Tibial artery (tissue), 4 donors: ENCODE data around the gene RPUSD4.

ENCODE experiments used
- DNase-seq, 2 donors: peaks; one replicate each; pipeline ENCODE4 v3.0.0-alpha.2; 2019
- H3K27ac ChIP-seq, 2 donors: fragments of 200-600 bp; sonication (generic) in 1 of 2; 1 replicate in 1 of 2; 2 replicates in 1 of 2; pipeline ENCODE4 v1.5.1; 2018 to 2019; ENCODE audit warnings: mild to moderate bottlenecking in 1 of 2
- H3K27me3 ChIP-seq, 2 donors: fragments of 200-600 bp; sonication (generic) in 1 of 2; one replicate each; pipeline versions ENCODE4 v1.5.1 to v1.6.0; 2016 to 2019
- H3K36me3 ChIP-seq, 3 donors: fragments of 200-600 bp; sonication (generic) in 2 of 3; one replicate each; pipeline ENCODE4 v1.5.1; 2016 to 2019; ENCODE audit warnings: mild to moderate bottlenecking in 2 of 3
- H3K4me1 ChIP-seq, 4 donors: fragments of 200-600 bp; sonication (generic) in 2 of 4; 1 replicate in 3 of 4; 2 replicates in 1 of 4; pipeline ENCODE4 v1.5.1; 2016 to 2019
- H3K4me3 ChIP-seq, 2 donors: fragments of 200-600 bp; sonication (generic) in 1 of 2; 1 replicate in 1 of 2; 2 replicates in 1 of 2; pipeline ENCODE4 v1.5.1; 2018 to 2019; ENCODE audit warnings: mild to moderate bottlenecking in 2 of 2
- H3K9me3 ChIP-seq, 3 donors: fragments of 200-600 bp; sonication (generic) in 1 of 3; one replicate each; pipeline ENCODE4 v1.5.1; 2016 to 2019
- intact Hi-C: fragments of 100-400 bp; cut with DNase I; formaldehyde crosslinking; loops from one replicate; pipeline ENCODE4 v1.15.0; 2023; ENCODE audit warnings: low total_unique reads
- TF ChIP-seq, protein P1 (sequence below), 2 experiments: fragments of 200-600 bp in 1 of 2; fragments of 450-650 bp in 1 of 2; IDR thresholded peaks; one replicate each; pipeline ENCODE4 v1.5.1; 2017 to 2019; ENCODE audit warnings: antibody characterized with exemption in 2 of 2, mild to moderate bottlenecking in 1 of 2, moderate library complexity in 1 of 2

Gene RPUSD4

DNA sequence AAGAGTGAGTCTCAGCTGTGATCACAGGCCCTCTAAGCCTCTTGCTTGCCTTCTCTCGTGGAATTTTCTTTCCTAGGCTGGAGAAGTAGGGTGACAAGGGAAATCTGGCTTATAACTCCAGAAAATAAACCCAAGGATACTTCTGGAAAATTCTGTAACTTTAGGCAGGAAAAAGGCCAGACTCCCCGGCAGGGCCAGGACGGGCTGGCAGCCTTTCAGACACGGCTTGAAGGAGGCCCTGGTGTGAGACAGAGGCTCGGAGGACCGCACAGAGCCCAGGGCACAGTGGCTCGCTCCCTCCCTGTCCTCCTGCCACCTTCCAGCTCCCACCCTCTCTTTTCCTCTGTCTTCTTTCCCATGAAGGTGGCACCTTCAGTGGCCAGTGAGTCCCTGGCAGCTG is 19.1 kb downstream of the RPUSD4 start:
- H3K4me1 ChIP-seq, result no peaks in the 10 kb centered on the region
- H3K36me3 ChIP-seq, result peaks cover 21 to 81% (median 37%) of the 10 kb centered on the region in 3 donors
- H3K9me3 ChIP-seq, result no peaks in the 10 kb centered on the region
- no peaks in the 10 kb centered on the region for H3K27me3 ChIP-seq
- DNase-seq, result no peak
- intact Hi-C loops, result loop anchor here (5.0 kb wide), 1 partner anchor 270 kb away; no protein-coding TSS in a partner anchor
- no peak overlapping the region for H3K4me3 ChIP-seq
- H3K27ac ChIP-seq, result no peak overlapping the region
- TF ChIP-seq, protein P1, sequence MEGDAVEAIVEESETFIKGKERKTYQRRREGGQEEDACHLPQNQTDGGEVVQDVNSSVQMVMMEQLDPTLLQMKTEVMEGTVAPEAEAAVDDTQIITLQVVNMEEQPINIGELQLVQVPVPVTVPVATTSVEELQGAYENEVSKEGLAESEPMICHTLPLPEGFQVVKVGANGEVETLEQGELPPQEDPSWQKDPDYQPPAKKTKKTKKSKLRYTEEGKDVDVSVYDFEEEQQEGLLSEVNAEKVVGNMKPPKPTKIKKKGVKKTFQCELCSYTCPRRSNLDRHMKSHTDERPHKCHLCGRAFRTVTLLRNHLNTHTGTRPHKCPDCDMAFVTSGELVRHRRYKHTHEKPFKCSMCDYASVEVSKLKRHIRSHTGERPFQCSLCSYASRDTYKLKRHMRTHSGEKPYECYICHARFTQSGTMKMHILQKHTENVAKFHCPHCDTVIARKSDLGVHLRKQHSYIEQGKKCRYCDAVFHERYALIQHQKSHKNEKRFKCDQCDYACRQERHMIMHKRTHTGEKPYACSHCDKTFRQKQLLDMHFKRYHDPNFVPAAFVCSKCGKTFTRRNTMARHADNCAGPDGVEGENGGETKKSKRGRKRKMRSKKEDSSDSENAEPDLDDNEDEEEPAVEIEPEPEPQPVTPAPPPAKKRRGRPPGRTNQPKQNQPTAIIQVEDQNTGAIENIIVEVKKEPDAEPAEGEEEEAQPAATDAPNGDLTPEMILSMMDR (IDR thresholded peaks at IDR 0.05), result no peak

DNA sequence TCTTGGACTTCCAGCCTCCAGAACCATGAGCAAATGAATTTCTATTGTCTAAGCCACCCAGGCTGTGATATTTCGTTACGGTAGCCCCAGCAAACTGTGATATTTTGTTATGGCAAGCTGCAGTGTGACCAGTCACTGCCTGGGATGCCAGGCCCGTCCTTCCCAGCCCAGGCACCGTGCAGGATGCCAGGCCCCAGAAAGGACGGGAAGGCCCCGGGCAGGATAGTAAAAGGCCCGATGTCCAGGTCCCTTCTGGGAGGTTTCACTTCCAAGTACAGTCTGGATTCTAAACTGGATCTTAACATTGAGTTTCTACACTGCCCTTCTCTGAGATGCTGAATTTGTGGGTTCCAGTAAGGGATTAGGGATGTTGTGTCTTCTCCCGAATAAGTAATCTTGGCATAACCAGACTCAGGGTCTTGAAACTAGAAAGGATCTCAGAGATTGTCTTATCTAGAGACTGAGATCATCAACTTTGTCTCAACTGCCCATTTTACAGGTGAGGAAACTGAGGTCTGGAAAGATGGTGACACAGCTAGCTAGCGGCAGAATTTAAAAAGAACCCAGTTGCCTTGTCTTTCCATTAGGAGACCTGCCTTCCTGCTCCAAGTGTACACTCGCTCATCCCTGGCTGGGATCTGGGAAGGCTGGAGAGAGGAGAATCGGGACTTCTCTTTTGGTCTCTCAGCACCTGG is 19.9 kb downstream of the RPUSD4 start:
- peaks cover 18 to 80% (median 31%) of the 10 kb centered on the region in 3 donors for H3K36me3 ChIP-seq
- H3K4me3 ChIP-seq, result no peak overlapping the region
- H3K27me3 ChIP-seq, result no peaks in the 10 kb centered on the region
- H3K4me1 ChIP-seq, result no peaks in the 10 kb centered on the region
- H3K27ac ChIP-seq, result no peak overlapping the region
- intact Hi-C loops, result loop anchor here (5.0 kb wide), 1 partner anchor 269 kb away; no protein-coding TSS in a partner anchor
- no peak for DNase-seq
- no peaks in the 10 kb centered on the region for H3K9me3 ChIP-seq
- TF ChIP-seq, protein P1 (IDR thresholded peaks at IDR 0.05), result no peak

DNA sequence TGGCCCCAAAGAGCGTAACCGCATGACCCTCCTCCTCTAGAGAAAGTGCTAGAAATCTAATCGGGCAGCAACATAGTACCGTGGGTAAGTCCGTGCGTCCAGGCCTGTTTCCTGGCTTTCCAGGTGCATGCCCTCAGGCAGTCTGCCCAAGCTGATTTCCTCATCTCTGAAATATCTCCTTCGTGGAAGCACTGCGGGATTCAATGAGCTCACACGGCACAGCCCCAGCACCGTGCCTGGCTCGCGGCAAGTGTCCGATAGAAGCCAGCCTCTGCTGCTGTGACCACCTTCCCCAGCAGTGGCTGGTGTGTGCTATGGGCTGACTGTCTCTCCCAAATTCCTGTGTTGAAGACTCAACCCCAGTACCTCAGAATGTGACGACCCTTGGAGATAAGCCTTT is 20.7 kb downstream of the RPUSD4 start:
- no peaks in the 10 kb centered on the region for H3K27me3 ChIP-seq
- H3K36me3 ChIP-seq, result peaks cover 13 to 80% (median 31%) of the 10 kb centered on the region in 3 donors
- no peak overlapping the region for H3K27ac ChIP-seq
- no peak overlapping the region for H3K4me3 ChIP-seq
- TF ChIP-seq, protein P1 (IDR thresholded peaks at IDR 0.05), result no peak
- intact Hi-C loops, result loop anchor here (5.0 kb wide), 1 partner anchor 268 kb away; no protein-coding TSS in a partner anchor
- no peaks in the 10 kb centered on the region for H3K4me1 ChIP-seq
- no peaks in the 10 kb centered on the region for H3K9me3 ChIP-seq
- no peak for DNase-seq

DNA sequence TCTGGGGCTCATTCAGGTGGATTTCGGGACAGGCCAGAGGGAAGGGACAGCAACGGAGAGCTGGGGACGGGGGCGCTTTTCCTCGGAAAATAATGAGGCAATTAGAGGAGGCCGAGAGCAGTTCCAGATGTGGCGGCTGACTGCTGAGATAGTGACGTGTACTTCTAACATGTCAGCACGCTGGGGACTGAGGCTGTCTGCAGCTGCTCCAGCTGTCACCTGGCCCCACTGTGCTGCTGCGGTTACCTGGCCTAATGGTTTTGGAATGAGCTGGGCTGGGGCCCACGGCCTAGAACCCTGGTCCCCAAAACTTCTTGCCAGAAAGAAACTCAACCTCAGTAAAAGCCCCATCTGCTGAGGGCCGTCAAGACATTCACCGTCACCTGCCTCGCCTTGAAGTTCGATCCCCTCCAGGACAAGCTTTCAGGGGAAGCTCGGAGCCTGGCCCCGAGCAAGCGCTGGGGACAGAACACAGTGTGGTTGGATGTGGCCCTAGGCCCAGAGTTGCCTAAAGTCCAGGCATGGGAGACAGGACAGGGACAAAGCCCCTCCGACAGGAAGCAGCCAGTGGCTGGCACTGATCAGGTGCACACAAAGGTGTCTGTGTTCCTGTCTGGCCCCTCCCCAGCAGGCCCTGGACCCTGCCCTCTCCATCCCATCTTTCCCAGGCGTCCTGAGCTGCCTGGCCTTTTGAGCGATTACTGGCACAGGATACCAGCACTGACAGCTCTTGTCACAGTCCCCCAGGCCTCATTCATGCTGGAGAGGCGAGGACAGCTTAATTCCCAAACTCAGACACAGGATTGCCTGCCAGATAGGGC is 22.1 kb downstream of the RPUSD4 start:
- intact Hi-C loops, result loop anchor here (5.0 kb wide), 1 partner anchor 257 kb away; no protein-coding TSS in a partner anchor
- DNase-seq, result no peak
- no peaks in the 10 kb centered on the region for H3K4me1 ChIP-seq
- no peaks in the 10 kb centered on the region for H3K27me3 ChIP-seq
- no peak overlapping the region for H3K27ac ChIP-seq
- TF ChIP-seq, protein P1 (IDR thresholded peaks at IDR 0.05), result no peak
- peaks cover 13 to 74% (median 25%) of the 10 kb centered on the region in 3 donors for H3K36me3 ChIP-seq
- H3K9me3 ChIP-seq, result no peaks in the 10 kb centered on the region
- H3K4me3 ChIP-seq, result no peak overlapping the region

DNA sequence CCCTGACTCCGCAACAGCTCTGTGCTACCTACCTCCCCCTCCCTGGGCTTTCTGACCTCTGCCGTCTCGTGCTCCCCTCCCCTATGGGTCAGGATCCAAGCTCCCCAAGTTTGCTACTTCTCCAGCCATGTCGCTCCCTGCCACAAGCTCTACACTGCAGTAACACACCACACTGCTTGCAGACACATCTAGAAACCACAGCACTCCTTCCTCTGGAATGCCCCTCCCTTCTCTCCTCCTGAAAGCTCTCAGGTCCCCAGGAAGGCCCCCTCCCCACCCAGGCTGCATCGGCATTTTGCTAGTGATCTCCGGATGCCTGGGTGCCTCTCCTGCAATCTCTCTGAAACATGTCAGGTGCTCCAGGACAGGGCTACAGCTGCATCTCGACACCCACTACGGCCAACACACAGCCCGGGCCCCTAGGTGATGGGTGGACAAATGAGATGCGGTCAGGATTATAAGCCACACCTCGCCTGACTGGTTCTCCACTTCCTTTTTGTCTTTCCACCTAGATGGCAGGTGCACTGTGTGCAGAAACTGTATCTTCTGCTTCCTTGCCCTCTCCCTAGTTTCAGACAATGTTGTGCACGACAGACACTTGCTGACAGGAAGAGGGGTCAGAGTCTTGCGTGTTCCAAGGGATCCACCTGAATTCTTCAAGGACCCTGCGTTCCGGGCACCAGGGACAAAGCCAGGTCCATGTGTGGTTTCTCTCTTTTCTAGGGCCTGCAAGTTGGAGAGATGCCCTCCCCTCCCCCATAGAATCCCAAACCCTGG is 22.9 kb downstream of the RPUSD4 start:
- DNase-seq, result no peak
- peaks cover 13 to 78% (median 25%) of the 10 kb centered on the region in 3 donors for H3K36me3 ChIP-seq
- no peak overlapping the region for H3K4me3 ChIP-seq

More for the DNA sequence above, 22.9 kb downstream of the RPUSD4 start:
- intact Hi-C loops, result loop anchor here (5.0 kb wide), 1 partner anchor 256 kb away; no protein-coding TSS in a partner anchor
- no peaks in the 10 kb centered on the region for H3K4me1 ChIP-seq
- H3K27me3 ChIP-seq, result no peaks in the 10 kb centered on the region
- TF ChIP-seq, protein P1 (IDR thresholded peaks at IDR 0.05), result no peak
- H3K9me3 ChIP-seq, result no peaks in the 10 kb centered on the region
- H3K27ac ChIP-seq, result no peak overlapping the region
